ENCODE data around the gene LPIN1. TPM values are rescaled to one million over a fixed set of nuclear protein-coding genes. Genes with fewer than 3 reads are reported as not detected.

The LPIN1 gene
- total and polyA plus RNA-seq, 2 of the 13 experiments (the other 11 are each of a cell fraction or from before 2014, with no cell fraction given): 9.7 to 19.4 TPM

DNA sequence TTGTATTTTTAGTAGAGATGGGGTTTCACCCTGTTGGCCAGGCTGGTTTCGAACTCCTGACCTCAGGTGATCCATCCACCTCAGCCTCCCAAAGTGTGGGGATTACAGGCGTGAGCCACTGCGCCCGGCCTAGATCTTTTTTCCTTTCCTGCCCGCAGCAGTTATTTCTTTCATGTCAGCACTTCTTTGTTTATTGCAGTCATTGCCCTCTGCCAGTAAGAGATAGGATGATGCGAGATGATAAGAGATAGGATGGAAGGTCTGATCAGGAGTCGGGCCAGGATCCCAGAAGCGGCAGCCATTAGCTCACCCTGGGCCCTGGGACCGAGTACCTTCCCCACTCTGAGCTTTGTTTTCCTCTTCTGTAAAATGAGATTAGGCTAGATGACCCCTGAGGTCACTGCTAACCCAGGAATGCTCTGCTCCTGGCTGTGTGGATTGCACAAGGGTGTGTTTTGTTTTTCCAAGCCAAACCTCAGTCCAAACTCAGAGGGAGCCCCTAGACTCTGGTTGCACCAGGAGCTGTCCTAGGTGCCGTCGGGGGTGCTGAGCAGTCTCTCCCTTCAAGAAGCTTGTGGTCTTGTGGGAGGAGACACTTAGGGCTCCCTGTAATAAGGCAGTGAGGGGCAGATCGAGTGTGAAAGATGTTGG is 63.3 kb downstream of the LPIN1 start:
- FAIRE-seq: no peak
- in situ Hi-C loops (cut with HindIII; ENCODE audit: extremely low pct_ligation_motif_present, low pct_unique_long_range_greater_than_20kb) (no loop called here), intact Hi-C loops (cut with micrococcal nuclease; ENCODE audit: unreplicated experiment) (no loop called here)
- no peaks in the 10 kb centered on the region for H4K20me1 ChIP-seq (ENCODE audit: insufficient read depth, low read length)
- peaks cover 13% of the 10 kb centered on the region for H3K4me1 ChIP-seq (ENCODE audit: insufficient read depth, low read length)
- POLR2A ChIA-PET: interaction anchor here (0.6 kb wide), 1 partner anchor 10 kb away, joined by 3 read pairs; no protein-coding TSS in a partner anchor
- no peak overlapping the region for H3K4me3 ChIP-seq (replicated peaks in 1 of 3; ENCODE audit: insufficient read depth in 1 of 3, low read depth in 2 of 3, low read length in 3 of 3)
- H2AFZ ChIP-seq (ENCODE audit: low read length): no peak overlapping the region
- H3K9me3 ChIP-seq (ENCODE audit: low read length): no peaks in the 10 kb centered on the region
- no peaks in the 10 kb centered on the region for H3K79me2 ChIP-seq (ENCODE audit: insufficient read depth, low read length)
- DNase-seq (ENCODE audit: low spot score): peak; percentile 29
- H3K9ac ChIP-seq (ENCODE audit: insufficient read depth, low read depth, low read length): no peak overlapping the region
- no peak overlapping the region for H3K4me2 ChIP-seq (ENCODE audit: low read depth, low read length)
- CTCF ChIA-PET (ENCODE audit: low intra/inter-chr PET ratio, low total read pairs): no interaction called here
- ATAC-seq: peak; percentile 50
- whole genome bisulfite sequencing (ENCODE audit: low lambda C conversion rate): 79% methylated on average over 12 of the region's 12 CpGs
- H3K36me3 ChIP-seq (replicated peaks in 1 of 2; ENCODE audit: control insufficient read depth in 1 of 2, insufficient read depth in 2 of 2, low read length in 2 of 2): peaks cover 8 to 25% of the 10 kb centered on the region in 2 experiments; a peak in 4 of 5 replicates
- no peaks in the 10 kb centered on the region for H3K27me3 ChIP-seq (ENCODE audit: control insufficient read depth in 1 of 2, insufficient read depth in 2 of 2, low read length in 2 of 2)
- BruUV-seq (replicated peaks): no TSS peak
- no peak overlapping the region for H3K27ac ChIP-seq (ENCODE audit: extremely low read length, insufficient read depth, low read length)
- TF ChIP-seq PRDM15 (CRISPR knock-in tag; IDR thresholded peaks at IDR 0.05) (no peak), MIER2 (CRISPR knock-in tag; IDR thresholded peaks at IDR 0.05) (peak; percentile 92), TEAD3 (CRISPR knock-in tag; optimal IDR thresholded peaks at IDR 0.05; ENCODE audit: borderline replicate concordance) (peak; percentile 53), ZNF350 (CRISPR knock-in tag; IDR thresholded peaks at IDR 0.05; ENCODE audit: borderline replicate concordance, low read depth) (peak; percentile 30; the same call in 1 of the 2 replicates), KDM5B (CRISPR knock-in tag; IDR thresholded peaks at IDR 0.05; ENCODE audit: borderline replicate concordance) (peak; percentile 30; the same call in 1 of the 2 replicates), CEBPG (CRISPR knock-in tag; IDR thresholded peaks at IDR 0.05) (peak; percentile 45; the same call in 1 of the 2 replicates), SOX6 (IDR thresholded peaks at IDR 0.05) (no peak), SOX6 (CRISPR knock-in tag; IDR thresholded peaks at IDR 0.05) (peak; percentile 29; the same call in 1 of the 2 replicates), AHDC1 (CRISPR knock-in tag; IDR thresholded peaks at IDR 0.05; ENCODE audit: borderline replicate concordance) (no peak)
- TF ChIP-seq, protein P1, sequence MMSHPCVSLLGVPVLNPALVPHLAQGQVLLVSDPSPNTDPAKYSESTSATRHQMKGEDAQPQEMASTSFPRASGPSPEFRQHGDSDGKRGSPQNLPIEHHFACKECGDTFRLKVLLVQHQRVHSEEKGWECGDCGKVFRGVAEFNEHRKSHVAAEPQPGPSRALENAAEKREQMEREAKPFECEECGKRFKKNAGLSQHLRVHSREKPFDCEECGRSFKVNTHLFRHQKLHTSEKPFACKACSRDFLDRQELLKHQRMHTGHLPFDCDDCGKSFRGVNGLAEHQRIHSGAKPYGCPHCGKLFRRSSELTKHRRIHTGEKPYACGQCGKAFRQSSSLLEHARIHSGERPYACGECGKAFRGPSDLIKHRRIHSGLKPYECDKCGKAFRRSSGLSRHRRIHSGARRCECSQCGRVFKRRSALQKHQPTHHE (CRISPR knock-in tag; IDR thresholded peaks at IDR 0.05; ENCODE audit: borderline replicate concordance): peak; percentile 36; the same call in 1 of the 2 replicates
- TF ChIP-seq, protein P2, sequence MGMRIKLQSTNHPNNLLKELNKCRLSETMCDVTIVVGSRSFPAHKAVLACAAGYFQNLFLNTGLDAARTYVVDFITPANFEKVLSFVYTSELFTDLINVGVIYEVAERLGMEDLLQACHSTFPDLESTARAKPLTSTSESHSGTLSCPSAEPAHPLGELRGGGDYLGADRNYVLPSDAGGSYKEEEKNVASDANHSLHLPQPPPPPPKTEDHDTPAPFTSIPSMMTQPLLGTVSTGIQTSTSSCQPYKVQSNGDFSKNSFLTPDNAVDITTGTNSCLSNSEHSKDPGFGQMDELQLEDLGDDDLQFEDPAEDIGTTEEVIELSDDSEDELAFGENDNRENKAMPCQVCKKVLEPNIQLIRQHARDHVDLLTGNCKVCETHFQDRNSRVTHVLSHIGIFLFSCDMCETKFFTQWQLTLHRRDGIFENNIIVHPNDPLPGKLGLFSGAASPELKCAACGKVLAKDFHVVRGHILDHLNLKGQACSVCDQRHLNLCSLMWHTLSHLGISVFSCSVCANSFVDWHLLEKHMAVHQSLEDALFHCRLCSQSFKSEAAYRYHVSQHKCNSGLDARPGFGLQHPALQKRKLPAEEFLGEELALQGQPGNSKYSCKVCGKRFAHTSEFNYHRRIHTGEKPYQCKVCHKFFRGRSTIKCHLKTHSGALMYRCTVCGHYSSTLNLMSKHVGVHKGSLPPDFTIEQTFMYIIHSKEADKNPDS (CRISPR knock-in tag; IDR thresholded peaks at IDR 0.05): no peak
